Measurements from ENCODE around the gene IMPA2. TPM values are rescaled to one million over a fixed set of nuclear protein-coding genes. Genes with fewer than 3 reads are reported as not detected.

Gene IMPA2
- total RNA-seq, 2 donors from 2014 or later: 269 to 446 TPM

DNA sequence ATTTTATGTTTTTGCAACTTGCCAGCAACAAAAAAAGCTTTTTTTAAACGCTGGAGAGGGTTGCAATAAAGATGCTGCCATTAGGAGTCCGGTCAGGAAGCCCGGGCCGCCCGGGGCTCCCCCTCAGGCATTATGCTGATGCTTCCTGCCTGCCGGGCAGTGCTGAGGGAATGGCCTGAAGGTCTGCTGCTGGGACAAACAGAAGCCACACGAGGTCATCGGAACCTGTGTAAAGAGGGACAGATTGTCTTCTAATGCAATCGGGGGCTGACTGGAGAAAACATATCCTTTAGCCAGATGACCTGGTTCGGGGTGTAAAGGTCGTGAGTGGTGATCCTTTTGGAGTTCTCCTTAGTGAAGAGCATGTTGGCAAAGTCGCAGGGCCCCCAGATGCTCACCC is 2.3 kb downstream of the IMPA2 start:
- TF ChIP-seq, protein P1, sequence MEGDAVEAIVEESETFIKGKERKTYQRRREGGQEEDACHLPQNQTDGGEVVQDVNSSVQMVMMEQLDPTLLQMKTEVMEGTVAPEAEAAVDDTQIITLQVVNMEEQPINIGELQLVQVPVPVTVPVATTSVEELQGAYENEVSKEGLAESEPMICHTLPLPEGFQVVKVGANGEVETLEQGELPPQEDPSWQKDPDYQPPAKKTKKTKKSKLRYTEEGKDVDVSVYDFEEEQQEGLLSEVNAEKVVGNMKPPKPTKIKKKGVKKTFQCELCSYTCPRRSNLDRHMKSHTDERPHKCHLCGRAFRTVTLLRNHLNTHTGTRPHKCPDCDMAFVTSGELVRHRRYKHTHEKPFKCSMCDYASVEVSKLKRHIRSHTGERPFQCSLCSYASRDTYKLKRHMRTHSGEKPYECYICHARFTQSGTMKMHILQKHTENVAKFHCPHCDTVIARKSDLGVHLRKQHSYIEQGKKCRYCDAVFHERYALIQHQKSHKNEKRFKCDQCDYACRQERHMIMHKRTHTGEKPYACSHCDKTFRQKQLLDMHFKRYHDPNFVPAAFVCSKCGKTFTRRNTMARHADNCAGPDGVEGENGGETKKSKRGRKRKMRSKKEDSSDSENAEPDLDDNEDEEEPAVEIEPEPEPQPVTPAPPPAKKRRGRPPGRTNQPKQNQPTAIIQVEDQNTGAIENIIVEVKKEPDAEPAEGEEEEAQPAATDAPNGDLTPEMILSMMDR (IDR thresholded peaks at IDR 0.05): no peak
- peak in 1 of 3 donors; percentile 12 for TF ChIP-seq POLR2A (IDR thresholded peaks at IDR 0.05)
- DNase-seq (peak in 3 of 4 donors; percentile 52 to 67 (median 57)), ATAC-seq (no peak)
- H3K9me3 ChIP-seq: no peaks in the 10 kb centered on the region
- intact Hi-C loops (cut with DNase I): no loop called here
- no peaks in the 10 kb centered on the region for H3K36me3 ChIP-seq (replicated peaks in 1 of 2; ENCODE audit: insufficient read depth in 1 of 2, low read depth in 2 of 2)
- no peaks in the 10 kb centered on the region for H3K27me3 ChIP-seq
- peaks cover 74% of the 10 kb centered on the region for H3K4me1 ChIP-seq
- WGBS, 2 donors: 13 to 24% methylated on average over 11 to 12 of the region's 12 CpGs
- peak overlapping the region in 1 of 2 donors; percentile 36 for H3K4me3 ChIP-seq
- H3K27ac ChIP-seq: peak overlapping the region; percentile 66 to 100 (median 84)

DNA sequence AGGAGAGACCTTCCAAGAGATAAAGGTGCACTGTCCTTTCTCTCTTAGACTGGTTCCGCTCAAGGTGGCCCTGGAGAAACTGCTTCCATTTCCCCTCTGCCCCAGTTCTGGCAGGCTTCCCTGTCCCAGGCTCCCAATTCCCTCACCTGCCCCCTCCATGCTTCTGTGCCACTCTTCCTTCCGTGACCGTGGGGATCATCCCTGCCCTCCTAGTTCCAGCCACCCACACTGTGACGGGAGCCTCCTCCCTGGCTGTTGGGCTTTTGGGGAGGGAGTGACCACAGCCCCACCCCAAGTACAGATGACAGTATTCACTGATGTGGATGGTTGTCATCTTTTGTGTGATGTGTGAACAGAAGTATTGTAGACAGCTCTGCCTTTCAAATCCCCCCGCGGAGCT is 2.8 kb downstream of the IMPA2 start:
- WGBS, 2 donors: 35 to 39% methylated on average over 6 of the region's 6 CpGs
- no peak overlapping the region for H3K4me3 ChIP-seq

DNA sequence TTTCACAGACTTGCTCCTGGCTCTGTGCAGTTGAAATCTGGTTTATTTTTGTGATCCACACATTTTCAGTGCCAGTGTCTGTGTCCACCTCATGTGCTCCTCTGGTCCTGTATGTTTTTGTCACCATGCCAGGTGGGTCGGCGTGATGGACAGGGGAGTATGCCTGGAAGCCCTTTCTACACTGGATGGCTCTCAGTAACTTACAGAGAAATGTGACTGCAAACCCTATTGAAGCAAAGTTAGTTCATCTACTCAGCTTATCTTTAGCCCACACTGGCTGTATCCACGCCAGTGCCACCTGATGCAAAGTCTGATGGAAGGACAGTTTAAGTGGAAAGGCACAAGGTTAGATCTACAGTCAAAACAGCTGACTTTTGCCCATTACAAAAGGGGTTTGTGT is 4.3 kb downstream of the IMPA2 start:
- TF ChIP-seq POLR2A (IDR thresholded peaks at IDR 0.05): no peak
- TF ChIP-seq, protein P1 (IDR thresholded peaks at IDR 0.05): no peak
- 27 to 34% methylated on average over 3 of the region's 3 CpGs for WGBS, 2 donors
- intact Hi-C loops (cut with DNase I): no loop called here
- H3K4me1 ChIP-seq: peaks cover 76% of the 10 kb centered on the region
- H3K27me3 ChIP-seq: no peaks in the 10 kb centered on the region
- H3K36me3 ChIP-seq (replicated peaks in 1 of 2; ENCODE audit: insufficient read depth in 1 of 2, low read depth in 2 of 2): no peaks in the 10 kb centered on the region
- DNase-seq (no peak), ATAC-seq (no peak)
- H3K27ac ChIP-seq: peak overlapping the region; percentile 40 to 98 (median 79)
- H3K4me3 ChIP-seq: no peak overlapping the region
- no peaks in the 10 kb centered on the region for H3K9me3 ChIP-seq

More for the DNA sequence above, 2.8 kb downstream of the IMPA2 start:
- no peaks in the 10 kb centered on the region for H3K9me3 ChIP-seq
- peak overlapping the region; percentile 66 to 100 (median 84) for H3K27ac ChIP-seq
- intact Hi-C loops (cut with DNase I): no loop called here
- H3K36me3 ChIP-seq (replicated peaks in 1 of 2; ENCODE audit: insufficient read depth in 1 of 2, low read depth in 2 of 2): no peaks in the 10 kb centered on the region
- ATAC-seq: no peak
- TF ChIP-seq, protein P1 (IDR thresholded peaks at IDR 0.05): no peak
- no peak for TF ChIP-seq POLR2A (IDR thresholded peaks at IDR 0.05)
- DNase-seq: no peak
- H3K4me1 ChIP-seq: peaks cover 76% of the 10 kb centered on the region
- no peaks in the 10 kb centered on the region for H3K27me3 ChIP-seq

DNA sequence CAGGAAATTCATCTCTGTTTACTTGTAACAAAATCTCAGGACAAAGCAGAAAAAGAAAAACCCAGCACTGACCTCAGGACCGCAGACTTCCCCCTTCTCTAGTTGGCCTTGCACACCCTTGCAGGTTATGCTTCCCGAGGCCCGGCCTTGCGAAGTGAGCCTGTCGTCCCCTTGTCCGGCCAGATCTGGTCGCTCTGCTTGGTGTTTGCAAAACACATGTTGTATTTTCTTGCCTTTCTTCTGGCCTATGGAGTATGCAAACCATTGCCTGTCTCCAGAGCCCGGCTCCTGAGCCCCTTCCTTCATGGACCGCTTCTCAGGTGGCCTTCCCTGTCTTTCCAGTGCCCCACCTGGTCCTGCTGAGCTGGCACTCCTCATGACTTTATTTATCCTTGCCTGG is 4.8 kb downstream of the IMPA2 start:
- 30 to 37% methylated on average over 9 of the region's 9 CpGs for WGBS, 2 donors
- peak in 1 of 4 donors; percentile 55 for DNase-seq

More for the DNA sequence above, 4.8 kb downstream of the IMPA2 start:
- H3K4me3 ChIP-seq: no peak overlapping the region
- ATAC-seq: no peak
- H3K4me1 ChIP-seq: peaks cover 81% of the 10 kb centered on the region
- peak overlapping the region; percentile 40 to 98 (median 79) for H3K27ac ChIP-seq
- no peaks in the 10 kb centered on the region for H3K9me3 ChIP-seq
- no peak for TF ChIP-seq POLR2A (IDR thresholded peaks at IDR 0.05)
- TF ChIP-seq, protein P1 (IDR thresholded peaks at IDR 0.05): no peak
- no peaks in the 10 kb centered on the region for H3K36me3 ChIP-seq (replicated peaks in 1 of 2; ENCODE audit: insufficient read depth in 1 of 2, low read depth in 2 of 2)
- intact Hi-C loops (cut with DNase I): no loop called here
- no peaks in the 10 kb centered on the region for H3K27me3 ChIP-seq

Measured in body of pancreas (tissue), 4 donors.